Suprapubic skin (tissue), 3 donors: ENCODE data around the gene NUDT21.

Source experiments
- CTCF ChIP-seq, 2 donors: fragments of 200-600 bp in 1 of 2; fragments of 450-650 bp in 1 of 2; sonication (generic) in 1 of 2; IDR thresholded peaks; one replicate each; pipeline ENCODE4 v1.5.1; 2016 to 2019; ENCODE audit warnings: antibody characterized with exemption in 2 of 2, mild to moderate bottlenecking in 1 of 2, moderate library complexity in 1 of 2
- POLR2A ChIP-seq, 2 donors: fragments of 450-650 bp; IDR thresholded peaks; one replicate each; pipeline ENCODE4 v1.6.1; 2017; ENCODE audit warnings: antibody characterized with exemption in 2 of 2, mild to moderate bottlenecking in 2 of 2, moderate library complexity in 2 of 2

- TF ChIP-seq CTCF (IDR thresholded peaks at IDR 0.05) (no peak), POLR2A (IDR thresholded peaks at IDR 0.05) (no peak)
Observed at GRCh38 chr16:56462064-56462796, 11.1 kb upstream of the NUDT21 start.
